Measurements from ENCODE around the gene TYSND1. TPM values are rescaled to one million over a fixed set of nuclear protein-coding genes. Genes with fewer than 3 reads are reported as not detected.

The TYSND1 gene
- total and polyA plus RNA-seq, 2 of the 13 experiments (the other 11 are each of a cell fraction or from before 2014, with no cell fraction given), result 3.3 to 8.9 TPM

GRCh38 chr10:70146489-70147258 is at the start of gene TYSND1 (continued):
- TF ChIP-seq ZNF30 (CRISPR knock-in tag; IDR thresholded peaks at IDR 0.05) (no peak), ZNF446 (CRISPR knock-in tag; IDR thresholded peaks at IDR 0.05) (no peak), HMG20A (CRISPR knock-in tag; IDR thresholded peaks at IDR 0.05; ENCODE audit: borderline replicate concordance) (no peak), ZNF572 (CRISPR knock-in tag; IDR thresholded peaks at IDR 0.05) (no peak), ZNF274 (CRISPR knock-in tag; IDR thresholded peaks at IDR 0.05) (peak; percentile 59), E2F2 (CRISPR knock-in tag; IDR thresholded peaks at IDR 0.05; ENCODE audit: borderline replicate concordance) (no peak; the same call in 1 of the 2 replicates), PITX1 (CRISPR knock-in tag; IDR thresholded peaks at IDR 0.05) (peak; percentile 59; the same call in 1 of the 2 replicates), AGO1 (IDR thresholded peaks at IDR 0.05; ENCODE audit: low read depth, low read length, poor library complexity, severe bottlenecking) (peak; percentile 87), DR1 (CRISPR knock-in tag; IDR thresholded peaks at IDR 0.05) (peak; percentile 71), DBP (CRISPR knock-in tag; IDR thresholded peaks at IDR 0.05; ENCODE audit: not compliant biosample characterization) (no peak), TBL1XR1 (IDR thresholded peaks at IDR 0.05; ENCODE audit: borderline replicate concordance, low read length, partially characterized antibody) (peak; percentile 25), ZNF782 (CRISPR knock-in tag; IDR thresholded peaks at IDR 0.05; ENCODE audit: borderline replicate concordance) (no peak), ZMYM3 (CRISPR knock-in tag; IDR thresholded peaks at IDR 0.05) (peak; percentile 6; the same call in 1 of the 2 replicates), HCFC1 (IDR thresholded peaks at IDR 0.05; ENCODE audit: low read depth, low read length) (peak; percentile 4; the same call in 1 of the 2 replicates), TMF1 (CRISPR knock-in tag; IDR thresholded peaks at IDR 0.05; ENCODE audit: low read depth) (no peak), ZNF180 (CRISPR knock-in tag; IDR thresholded peaks at IDR 0.05; ENCODE audit: borderline replicate concordance, low read depth) (no peak)
- TF ChIP-seq, protein P1, sequence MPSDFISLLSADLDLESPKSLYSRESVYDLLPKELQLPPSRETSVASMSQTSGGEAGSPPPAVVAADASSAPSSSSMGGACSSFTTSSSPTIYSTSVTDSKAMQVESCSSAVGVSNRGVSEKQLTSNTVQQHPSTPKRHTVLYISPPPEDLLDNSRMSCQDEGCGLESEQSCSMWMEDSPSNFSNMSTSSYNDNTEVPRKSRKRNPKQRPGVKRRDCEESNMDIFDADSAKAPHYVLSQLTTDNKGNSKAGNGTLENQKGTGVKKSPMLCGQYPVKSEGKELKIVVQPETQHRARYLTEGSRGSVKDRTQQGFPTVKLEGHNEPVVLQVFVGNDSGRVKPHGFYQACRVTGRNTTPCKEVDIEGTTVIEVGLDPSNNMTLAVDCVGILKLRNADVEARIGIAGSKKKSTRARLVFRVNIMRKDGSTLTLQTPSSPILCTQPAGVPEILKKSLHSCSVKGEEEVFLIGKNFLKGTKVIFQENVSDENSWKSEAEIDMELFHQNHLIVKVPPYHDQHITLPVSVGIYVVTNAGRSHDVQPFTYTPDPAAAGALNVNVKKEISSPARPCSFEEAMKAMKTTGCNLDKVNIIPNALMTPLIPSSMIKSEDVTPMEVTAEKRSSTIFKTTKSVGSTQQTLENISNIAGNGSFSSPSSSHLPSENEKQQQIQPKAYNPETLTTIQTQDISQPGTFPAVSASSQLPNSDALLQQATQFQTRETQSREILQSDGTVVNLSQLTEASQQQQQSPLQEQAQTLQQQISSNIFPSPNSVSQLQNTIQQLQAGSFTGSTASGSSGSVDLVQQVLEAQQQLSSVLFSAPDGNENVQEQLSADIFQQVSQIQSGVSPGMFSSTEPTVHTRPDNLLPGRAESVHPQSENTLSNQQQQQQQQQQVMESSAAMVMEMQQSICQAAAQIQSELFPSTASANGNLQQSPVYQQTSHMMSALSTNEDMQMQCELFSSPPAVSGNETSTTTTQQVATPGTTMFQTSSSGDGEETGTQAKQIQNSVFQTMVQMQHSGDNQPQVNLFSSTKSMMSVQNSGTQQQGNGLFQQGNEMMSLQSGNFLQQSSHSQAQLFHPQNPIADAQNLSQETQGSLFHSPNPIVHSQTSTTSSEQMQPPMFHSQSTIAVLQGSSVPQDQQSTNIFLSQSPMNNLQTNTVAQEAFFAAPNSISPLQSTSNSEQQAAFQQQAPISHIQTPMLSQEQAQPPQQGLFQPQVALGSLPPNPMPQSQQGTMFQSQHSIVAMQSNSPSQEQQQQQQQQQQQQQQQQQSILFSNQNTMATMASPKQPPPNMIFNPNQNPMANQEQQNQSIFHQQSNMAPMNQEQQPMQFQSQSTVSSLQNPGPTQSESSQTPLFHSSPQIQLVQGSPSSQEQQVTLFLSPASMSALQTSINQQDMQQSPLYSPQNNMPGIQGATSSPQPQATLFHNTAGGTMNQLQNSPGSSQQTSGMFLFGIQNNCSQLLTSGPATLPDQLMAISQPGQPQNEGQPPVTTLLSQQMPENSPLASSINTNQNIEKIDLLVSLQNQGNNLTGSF (CRISPR knock-in tag; IDR thresholded peaks at IDR 0.05), result no peak
- TF ChIP-seq, protein P2, sequence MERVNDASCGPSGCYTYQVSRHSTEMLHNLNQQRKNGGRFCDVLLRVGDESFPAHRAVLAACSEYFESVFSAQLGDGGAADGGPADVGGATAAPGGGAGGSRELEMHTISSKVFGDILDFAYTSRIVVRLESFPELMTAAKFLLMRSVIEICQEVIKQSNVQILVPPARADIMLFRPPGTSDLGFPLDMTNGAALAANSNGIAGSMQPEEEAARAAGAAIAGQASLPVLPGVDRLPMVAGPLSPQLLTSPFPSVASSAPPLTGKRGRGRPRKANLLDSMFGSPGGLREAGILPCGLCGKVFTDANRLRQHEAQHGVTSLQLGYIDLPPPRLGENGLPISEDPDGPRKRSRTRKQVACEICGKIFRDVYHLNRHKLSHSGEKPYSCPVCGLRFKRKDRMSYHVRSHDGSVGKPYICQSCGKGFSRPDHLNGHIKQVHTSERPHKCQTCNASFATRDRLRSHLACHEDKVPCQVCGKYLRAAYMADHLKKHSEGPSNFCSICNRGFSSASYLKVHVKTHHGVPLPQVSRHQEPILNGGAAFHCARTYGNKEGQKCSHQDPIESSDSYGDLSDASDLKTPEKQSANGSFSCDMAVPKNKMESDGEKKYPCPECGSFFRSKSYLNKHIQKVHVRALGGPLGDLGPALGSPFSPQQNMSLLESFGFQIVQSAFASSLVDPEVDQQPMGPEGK (CRISPR knock-in tag; IDR thresholded peaks at IDR 0.05), result peak; percentile 55; the same call in 1 of the 2 replicates
- TF ChIP-seq, protein P3, sequence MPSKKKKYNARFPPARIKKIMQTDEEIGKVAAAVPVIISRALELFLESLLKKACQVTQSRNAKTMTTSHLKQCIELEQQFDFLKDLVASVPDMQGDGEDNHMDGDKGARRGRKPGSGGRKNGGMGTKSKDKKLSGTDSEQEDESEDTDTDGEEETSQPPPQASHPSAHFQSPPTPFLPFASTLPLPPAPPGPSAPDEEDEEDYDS (CRISPR knock-in tag; IDR thresholded peaks at IDR 0.05), result peak; percentile 77; the same call in 1 of the 2 replicates

Data from HepG2 (cell line).